Heart left ventricle (tissue), 16 donors: Measurements from ENCODE around the gene SNAP25. TPM values are rescaled to one million over a fixed set of nuclear protein-coding genes. Genes with fewer than 3 reads are reported as not detected.

Experiments used
- ATAC-seq, 4 donors: fragments of 200-7000 bp; cut with Tn5 transposase; one replicate each; pipeline ENCODE4 v1.9.1; 2020 to 2022; ENCODE audit warnings: moderate library complexity in 4 of 4, mild to moderate bottlenecking in 3 of 4, moderate number of reproducible peaks in 1 of 4
- DNase-seq, 5 donors: peaks; one replicate each; pipeline ENCODE4 v3.0.0-alpha.2; 2020
- H3K27ac ChIP-seq, 12 donors: fragments of 200-600 bp; sonication (generic) in 4 of 12; one replicate each; pipeline versions ENCODE4 v1.5.0 to v1.8.0; 2016 to 2022; ENCODE audit warnings: mild to moderate bottlenecking in 2 of 12
- H3K27me3 ChIP-seq, 9 donors: fragments of 200-600 bp; sonication (generic) in 2 of 9; one replicate each; pipeline versions ENCODE4 v1.5.1 to v1.8.0; 2016 to 2022; ENCODE audit warnings: mild to moderate bottlenecking in 3 of 9
- H3K36me3 ChIP-seq, 9 donors: fragments of 200-600 bp; sonication (generic) in 2 of 9; one replicate each; pipeline versions ENCODE4 v1.5.0 to v1.8.0; 2018 to 2022; ENCODE audit warnings: mild to moderate bottlenecking in 2 of 9
- H3K4me1 ChIP-seq, 12 donors: fragments of 200-600 bp; sonication (generic) in 4 of 12; one replicate each; pipeline versions ENCODE4 v1.5.0 to v1.8.0; 2016 to 2022; ENCODE audit warnings: mild to moderate bottlenecking in 3 of 12
- H3K4me3 ChIP-seq, 12 donors: fragments of 200-600 bp; sonication (generic) in 4 of 12; one replicate each; pipeline versions ENCODE4 v1.5.0 to v1.8.0; 2017 to 2022; ENCODE audit warnings: mild to moderate bottlenecking in 9 of 12, moderate library complexity in 4 of 12
- H3K9me3 ChIP-seq, 12 donors: fragments of 200-600 bp; sonication (generic) in 4 of 12; one replicate each; pipeline versions ENCODE4 v1.5.0 to v1.8.0; 2016 to 2022; ENCODE audit warnings: mild to moderate bottlenecking in 1 of 12
- CTCF ChIP-seq, 12 donors: fragments of 200-600 bp; sonication (generic) in 4 of 12; IDR thresholded peaks; one replicate each; pipeline versions ENCODE4 v1.5.0 to v1.8.0; 2018 to 2022; ENCODE audit warnings: antibody characterized with exemption in 12 of 12, mild to moderate bottlenecking in 5 of 12
- POLR2A ChIP-seq, 2 donors: fragments of 450-650 bp; IDR thresholded peaks; one replicate each; pipeline ENCODE4 v1.6.1; 2017; ENCODE audit warnings: antibody characterized with exemption in 2 of 2, mild to moderate bottlenecking in 2 of 2, moderate library complexity in 2 of 2
- WGBS, 4 donors: extraction: QIAGEN DNeasy Blood & Tissue Kit in 2 of 4; methylation state at CpG; one replicate each; pipeline versions ENCODE4 v1.1.5 to v1.1.7; 2013 to 2018; 5-methylcytosine and 5-hydroxymethylcytosine counted together
- intact Hi-C, 10 donors: fragments of 100-400 bp; cut with DNase I; formaldehyde crosslinking; loops; one replicate each; pipeline versions ENCODE4 v1.11.1 to v1.14.2; 2022
- polyA plus RNA-seq, 2 donors: library from polyadenylated mRNA; stranded (reverse); fragments of 200-250 nt; gene quantifications; one replicate each; pipeline ENCODE4 v1.2.3, GENCODE V29; 2013
- total RNA-seq, 9 donors: library from RNA; depleted of rRNA in 2 of 9; stranded (reverse); fragments of >200 nt in 2 of 9; fragmentation: NEBNext Ultra II Directional in 3 of 9; extraction: Animal tissue kit (Norgen Biotek cat#: 25700) in 3 of 9; gene quantifications; one replicate each; pipeline versions ENCODE4 v1.1.0 to v1.2.4, GENCODE V29; 2016 to 2023
- donor health status: ischemic (EF 13 %, LVEDD 7.1; RV severe dilation, severe dysfunction).
- donor health status: healthy with polysubstance abuse.
- donor health status: DM: no; HTN: yes; CAD: no.
- donor health status: DM: no; HTN: no; CAD: no.
- donor health status: ischemic (EF 25% LVEDD 6.9; RV normal size, moderate dysfunction).
- donor health status: ischemic (EF 25% LVEDD 5.7; RV mildly dilated, moderate dysfunction).
- donor health status: healthy.
- donor health status: DM: yes; HTN: yes; CAD: no.
- donor health status: ischemic (EF 35%, LVEDD 5.7; RV mildly dilated, moderate dysfunction).
- donor health status: nonischemic (EF 11% LVEDD 7.7; RV severe dilation, severe dysfunction).
- donor health status: DM: yes; HTN: yes; CAD: no.
- donor health status: PGD.
- donor health status: ischemic (EF 29% LVEDD 5.4; RV normal size, mild dysfunction).
- donor health status: nonischemic (EF 23%, LVEDD 6.1; RV moderate dilation, normal function).

The SNAP25 gene
- total and polyA plus RNA-seq, 11 donors = 0.10 to 0.91 (median 0.40) TPM; not detected in 5

- H3K36me3 ChIP-seq = no peaks in the 10 kb centered on the region
- intact Hi-C loops = no loop called here
- no peaks in the 10 kb centered on the region for H3K9me3 ChIP-seq
- TF ChIP-seq CTCF (IDR thresholded peaks at IDR 0.05) (no peak), POLR2A (IDR thresholded peaks at IDR 0.05) (no peak)
- no peak overlapping the region for H3K27ac ChIP-seq
- H3K27me3 ChIP-seq = peaks cover 0 to 6% (median 0%) of the 10 kb centered on the region in 9 donors
- no peak for DNase-seq
- peaks cover 0 to 5% (median 0%) of the 10 kb centered on the region in 12 donors for H3K4me1 ChIP-seq
- H3K4me3 ChIP-seq = no peak overlapping the region
- WGBS, 4 donors = 67 to 80% (median 68%) methylated on average over 3 of the region's 3 CpGs
- ATAC-seq = no peak
Measured at GRCh38 chr20:10268636-10269035, 50.0 kb downstream of the SNAP25 start.

- intact Hi-C loops = no loop called here
- ATAC-seq (no peak), DNase-seq (no peak)
- Histone ChIP-seq H3K36me3 (no peaks in the 10 kb centered on the region), H3K4me1 (no peaks in the 10 kb centered on the region), H3K27ac (no peak overlapping the region), H3K4me3 (no peak overlapping the region), H3K9me3 (no peaks in the 10 kb centered on the region), H3K27me3 (peaks cover 0 to 6% (median 0%) of the 10 kb centered on the region in 9 donors)
- TF ChIP-seq POLR2A (IDR thresholded peaks at IDR 0.05) = no peak
- no peak for TF ChIP-seq CTCF (IDR thresholded peaks at IDR 0.05)
Measured at GRCh38 chr20:10270630-10271029, 52.0 kb downstream of the SNAP25 start.

GRCh38 chr20:10271494-10272219, 53.0 kb downstream of the SNAP25 start:
- no peaks in the 10 kb centered on the region for H3K9me3 ChIP-seq
- no peak for DNase-seq
- intact Hi-C loops = no loop called here
- TF ChIP-seq CTCF (IDR thresholded peaks at IDR 0.05) (no peak), POLR2A (IDR thresholded peaks at IDR 0.05) (no peak)
- no peak overlapping the region for H3K4me3 ChIP-seq
- no peaks in the 10 kb centered on the region for H3K4me1 ChIP-seq
- H3K27me3 ChIP-seq = peaks cover 0 to 10% (median 0%) of the 10 kb centered on the region in 9 donors
- no peak overlapping the region for H3K27ac ChIP-seq
- no peak for ATAC-seq
- 69 to 74% (median 71%) methylated on average over 9 to 10 of the region's 10 CpGs for WGBS, 4 donors
- H3K36me3 ChIP-seq = no peaks in the 10 kb centered on the region

- no peak for ATAC-seq
- WGBS, 4 donors = 43 to 55% (median 49%) methylated on average over 6 of the region's 6 CpGs
Measured at GRCh38 chr20:10276878-10277580, 58.4 kb downstream of the SNAP25 start.

More at GRCh38 chr20:10276878-10277580, 58.4 kb downstream of the SNAP25 start:
- Histone ChIP-seq H3K9me3 (no peaks in the 10 kb centered on the region), H3K27me3 (peaks cover 0 to 19% (median 2%) of the 10 kb centered on the region in 9 donors), H3K27ac (no peak overlapping the region), H3K36me3 (no peaks in the 10 kb centered on the region), H3K4me3 (no peak overlapping the region), H3K4me1 (no peaks in the 10 kb centered on the region)
- intact Hi-C loops = no loop called here
- TF ChIP-seq CTCF (IDR thresholded peaks at IDR 0.05) (no peak), POLR2A (IDR thresholded peaks at IDR 0.05) (no peak)
- no peak for DNase-seq
